HG03095 (cell line): Measurements from ENCODE around the gene HNRNPU.

ENCODE experiments used
- ATAC-seq: cut with Tn5 transposase; IDR thresholded peaks from one replicate; pipeline ENCODE4 v1.9.1; 2021; ENCODE audit warnings: moderate library complexity; ENCODE audit not compliant: unreplicated experiment

Gene HNRNPU

DNA sequence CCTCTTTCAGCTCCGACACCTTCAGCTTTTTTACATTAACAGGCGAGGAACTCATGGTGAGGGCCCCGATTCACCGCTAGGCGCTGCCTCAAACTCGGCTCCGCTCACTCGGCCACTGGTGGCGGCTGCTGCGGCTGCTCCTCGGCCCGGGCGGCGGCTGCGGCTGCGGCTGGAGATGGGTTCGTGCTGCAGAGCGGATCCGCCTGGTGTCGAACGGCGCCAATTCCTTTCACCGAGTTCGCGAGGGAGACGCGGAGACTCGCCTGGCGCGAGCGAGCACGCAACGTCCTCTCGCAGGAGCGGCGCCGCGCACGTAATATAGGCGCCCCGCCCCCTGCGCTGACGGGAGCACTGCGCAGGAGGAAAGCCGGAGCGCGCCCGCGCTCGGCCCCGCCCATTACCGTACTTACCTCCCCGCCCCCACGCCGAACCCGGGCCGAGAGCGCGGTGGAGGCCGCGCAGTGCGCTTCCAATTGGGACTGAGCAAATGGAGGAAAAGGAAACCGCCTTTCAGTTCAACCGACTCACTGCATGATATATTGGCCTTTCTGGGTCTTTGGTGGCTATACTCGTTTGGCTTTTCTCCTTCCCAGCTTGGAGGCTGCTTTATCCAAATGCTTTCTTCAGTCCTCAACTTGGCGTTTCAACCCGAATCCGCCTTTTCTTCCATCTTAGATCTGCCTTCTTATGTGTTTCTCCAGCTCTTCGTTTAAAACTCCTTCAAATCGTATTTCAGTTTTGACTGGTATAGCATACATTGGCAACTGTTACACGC lies at the start of gene HNRNPU:
Gene HNRNPU (minus strand): TSS at position 291 of the 775 bp plus-strand sequence. CDS start 236 bp downstream, at position 55.
- ATAC-seq = peak; percentile 60

GRCh38 chr1:244913806-244914205 lies 49.5 kb upstream of the HNRNPU start:
- no peak for ATAC-seq

DNA sequence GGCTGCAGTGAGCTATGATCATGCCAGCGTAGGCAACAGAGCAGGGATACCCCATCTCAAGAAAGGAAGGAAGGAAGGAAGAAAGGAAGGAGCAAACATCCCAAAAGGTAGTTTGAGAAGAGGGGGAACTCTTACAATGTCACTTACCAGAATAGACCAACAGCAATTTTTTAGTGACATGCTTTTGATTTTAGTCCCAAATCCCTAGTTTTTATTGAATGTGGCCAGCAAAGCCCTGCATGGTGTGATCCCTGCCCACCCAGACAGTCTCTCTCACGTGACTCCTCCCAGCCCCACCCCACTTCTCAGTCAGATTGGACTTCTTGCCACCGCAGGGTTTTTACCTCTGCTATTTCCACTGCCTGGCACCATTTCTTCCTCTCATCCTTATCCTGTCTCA lies 39.8 kb upstream of the HNRNPU start:
- no peak for ATAC-seq

DNA sequence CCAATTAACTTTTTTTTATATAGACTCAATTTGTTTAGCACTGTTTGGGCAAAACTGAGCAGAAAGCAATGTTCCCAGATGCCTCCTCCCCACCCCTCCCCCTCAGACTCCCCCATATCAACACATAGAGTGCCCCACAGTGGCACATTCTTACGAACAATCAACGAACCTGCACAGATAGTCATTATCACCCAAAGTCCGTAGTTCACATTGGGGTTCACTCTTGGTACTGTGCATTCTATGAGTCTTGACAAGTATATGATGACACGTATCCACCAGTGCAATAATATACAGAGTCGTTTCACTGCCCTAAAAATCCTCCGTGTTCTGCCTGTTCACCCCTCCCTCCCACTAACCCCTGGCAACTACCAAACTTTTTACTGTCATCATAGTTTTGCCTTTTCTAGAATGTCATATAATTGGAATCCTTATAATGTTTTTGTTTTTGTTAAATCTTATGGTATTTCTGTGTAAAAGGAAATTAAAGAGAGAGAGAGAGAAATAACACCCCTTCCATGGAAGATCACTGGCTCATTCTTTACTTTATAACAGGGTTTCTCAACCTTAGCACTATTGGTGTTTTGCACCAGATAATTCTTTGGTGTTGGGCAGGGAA lies 37.2 kb upstream of the HNRNPU start:
- no peak for ATAC-seq

DNA sequence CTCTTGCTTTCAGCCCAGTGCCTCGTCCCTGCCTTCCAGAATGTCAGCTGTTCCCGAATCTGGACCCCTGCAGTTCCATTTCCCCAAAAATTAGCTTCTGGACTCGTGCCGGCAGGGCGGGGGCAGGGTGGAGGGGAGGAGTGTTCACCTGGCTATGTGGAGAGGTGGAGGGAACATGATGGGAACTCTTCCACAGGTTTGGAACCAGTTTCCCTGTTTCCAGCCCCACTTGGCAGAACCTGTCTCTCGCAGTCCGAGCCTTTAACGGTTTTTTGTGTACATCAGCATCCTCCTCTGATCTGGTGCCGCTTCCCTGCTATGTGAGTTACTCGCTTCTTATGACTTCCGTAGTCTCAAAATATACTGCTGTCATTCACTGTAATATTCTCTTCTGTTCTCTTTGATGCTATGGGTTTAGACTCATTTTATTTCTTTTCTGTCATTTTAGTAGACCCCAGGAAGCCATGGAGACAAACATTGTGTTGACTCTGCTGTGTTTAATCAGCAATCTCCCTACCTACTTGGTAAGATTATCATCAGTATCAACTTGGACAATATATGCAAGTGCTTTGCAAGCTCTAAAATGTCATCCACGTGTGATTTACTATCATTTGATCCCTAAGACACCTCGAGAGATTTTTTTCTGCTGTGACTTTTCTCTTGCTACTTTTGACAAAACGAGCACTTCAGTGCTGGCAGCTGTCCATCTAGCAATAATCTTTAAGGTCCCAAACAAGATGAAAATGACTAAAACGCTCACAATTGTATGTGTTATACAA lies 33.3 kb upstream of the HNRNPU start:
- no peak for ATAC-seq

GRCh38 chr1:244896550-244896949 lies 32.2 kb upstream of the HNRNPU start:
- ATAC-seq = no peak

- ATAC-seq = no peak
Measured at GRCh38 chr1:244893836-244894235, 29.5 kb upstream of the HNRNPU start.

- ATAC-seq = no peak
Measured at GRCh38 chr1:244887281-244887680, 22.9 kb upstream of the HNRNPU start.

GRCh38 chr1:244881552-244882280 lies 17.4 kb upstream of the HNRNPU start:
- ATAC-seq = no peak

GRCh38 chr1:244878681-244879080 lies 14.3 kb upstream of the HNRNPU start:
- ATAC-seq = no peak

DNA sequence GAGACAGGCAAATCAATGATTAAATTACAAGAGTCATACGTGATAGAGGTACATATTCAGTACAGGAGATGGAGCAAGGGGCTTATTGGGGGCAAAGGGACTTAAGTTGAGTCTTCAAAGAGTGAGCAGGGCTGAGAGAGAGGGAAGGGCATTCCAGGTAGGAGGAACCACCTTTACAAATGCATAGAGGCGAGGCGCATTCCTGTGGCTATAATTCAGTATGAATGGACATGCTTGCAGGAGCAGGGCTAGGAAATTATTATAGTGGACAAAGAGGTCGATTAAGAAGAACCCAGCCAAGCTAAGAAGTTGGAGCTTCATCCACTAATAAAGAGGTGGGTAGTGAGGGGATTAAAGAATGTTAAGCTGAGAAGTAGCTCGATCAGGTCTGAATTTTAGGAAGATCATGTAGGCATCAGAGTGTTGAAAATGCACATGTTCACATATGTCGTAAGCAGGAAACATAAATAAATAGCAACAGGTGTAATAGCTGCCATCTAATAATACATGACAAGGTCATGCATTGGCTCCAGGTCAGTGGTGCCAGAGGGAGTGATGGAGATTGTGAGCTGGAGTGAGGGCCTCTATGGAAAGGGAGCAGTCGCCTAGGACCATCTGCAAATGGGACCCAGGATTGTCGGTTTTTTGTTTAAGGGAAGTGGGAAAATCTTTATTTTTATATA lies 12.0 kb upstream of the HNRNPU start:
- ATAC-seq = no peak

- ATAC-seq = no peak
Measured at GRCh38 chr1:244874974-244875579, 10.7 kb upstream of the HNRNPU start.

DNA sequence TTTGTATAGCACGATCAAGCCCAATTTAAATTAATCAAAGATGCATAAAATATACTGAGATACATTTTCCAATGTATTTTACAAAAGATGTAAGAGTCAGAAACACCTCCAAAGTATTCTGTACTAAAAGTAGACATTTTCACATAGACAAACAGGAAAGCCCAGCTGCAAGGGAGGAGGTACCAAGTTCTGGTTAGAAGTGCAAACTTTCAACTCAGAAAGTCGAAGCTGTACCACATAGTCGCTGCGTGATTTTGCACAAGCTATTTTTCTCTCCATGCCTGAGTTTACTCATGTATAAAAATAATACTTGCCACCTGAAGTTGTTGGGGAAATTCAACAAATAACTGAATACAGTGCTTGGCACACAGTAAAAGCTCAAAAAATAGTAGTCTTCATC lies 5.6 kb upstream of the HNRNPU start:
- no peak for ATAC-seq

- ATAC-seq = no peak
Measured at GRCh38 chr1:244869364-244869827, 5.1 kb upstream of the HNRNPU start.

DNA sequence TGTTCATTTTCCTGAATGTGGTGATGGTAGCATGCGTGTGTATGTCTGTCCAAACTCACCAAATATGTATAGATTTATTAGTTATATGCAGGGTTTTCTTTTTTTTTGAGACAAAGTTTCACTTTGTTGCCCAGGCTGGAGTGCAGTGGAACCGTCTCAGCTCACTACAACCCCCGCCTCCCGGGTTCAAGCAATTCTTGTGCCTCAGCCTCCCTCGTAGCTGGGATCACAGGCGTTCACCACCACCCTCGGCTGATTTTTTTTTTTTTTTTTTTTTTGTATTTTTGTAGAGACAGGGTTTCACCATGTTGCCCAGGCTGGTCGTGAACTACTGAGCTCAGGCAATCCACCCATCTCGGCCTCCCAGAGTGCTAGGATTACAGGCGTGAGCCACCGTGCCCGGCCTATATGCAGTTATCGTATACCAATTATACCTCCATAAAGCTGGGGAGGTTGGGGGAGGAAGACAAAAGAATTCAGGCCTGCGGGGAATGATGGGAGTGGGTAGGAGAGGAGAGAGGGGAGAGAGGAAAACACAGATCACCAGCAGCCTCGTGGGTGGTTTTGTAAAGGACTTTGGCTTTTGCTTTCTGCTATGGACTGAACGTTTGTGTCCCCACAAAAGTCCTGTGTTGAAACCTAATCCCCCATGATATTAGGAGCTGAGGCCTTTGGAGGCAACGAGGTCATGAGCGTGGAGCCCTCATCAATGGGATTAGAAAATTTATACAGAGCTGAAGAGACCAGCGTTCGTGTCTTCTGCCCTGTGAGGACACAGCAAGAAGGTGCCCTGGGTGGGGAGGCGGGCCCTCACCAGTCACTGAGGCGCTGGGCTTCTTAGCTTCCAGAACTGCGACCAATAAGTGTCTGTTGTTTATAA lies 4.4 kb upstream of the HNRNPU start:
- no peak for ATAC-seq

GRCh38 chr1:244866355-244866754 lies 2.0 kb upstream of the HNRNPU start:
- ATAC-seq = no peak

DNA sequence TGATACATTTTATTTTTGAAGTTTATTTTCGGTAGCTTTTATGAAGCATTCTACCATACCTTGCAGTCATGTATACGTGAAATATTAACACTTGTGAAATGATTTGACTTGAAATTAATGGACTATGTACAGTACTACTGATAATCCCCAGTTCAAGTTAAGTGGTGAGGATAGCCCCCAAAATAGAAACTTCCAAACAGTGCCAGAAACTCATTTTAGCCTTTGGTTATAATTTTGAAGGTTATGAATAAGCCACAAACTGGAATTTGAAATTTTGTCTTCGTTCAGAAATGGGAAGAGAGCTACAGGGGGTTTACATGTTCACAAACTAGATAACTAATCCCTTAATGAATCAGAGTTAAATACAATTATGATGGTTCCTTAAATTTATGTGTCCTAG lies 1.5 kb upstream of the HNRNPU start:
- no peak for ATAC-seq

DNA sequence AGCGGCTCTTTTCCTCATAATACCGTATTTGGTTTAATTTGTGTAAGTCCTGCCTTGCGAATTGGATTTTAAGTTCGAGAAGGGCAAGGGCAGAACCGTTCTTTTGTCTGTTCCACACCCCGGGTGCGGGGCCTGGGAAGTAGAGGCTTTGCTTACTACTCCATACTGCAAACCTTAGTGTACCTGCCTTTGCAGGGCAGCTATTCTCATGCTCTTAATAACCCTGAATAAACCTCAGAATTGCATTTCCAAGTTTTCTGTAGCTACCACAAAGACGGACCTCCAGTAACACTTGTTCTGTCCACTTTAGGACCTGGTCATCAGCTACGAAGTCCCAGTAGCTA lies 657 bp upstream of the HNRNPU start:
- no peak for ATAC-seq
